Smooth muscle cell (in vitro differentiated cells): ENCODE data around the gene VPS8. TPM values are rescaled to one million over a fixed set of nuclear protein-coding genes. Genes with fewer than 3 reads are reported as not detected.

ENCODE experiments used
- DNase-seq: peaks from one replicate; lab custom pipeline; 2025; ENCODE audit not compliant: unreplicated experiment; lab: John Stamatoyannopoulos, UW
- H2AFZ ChIP-seq: fragments of 200-600 bp; sonication (generic); 2 replicates; pipeline ENCODE4 v1.6.0; 2016; ENCODE audit warnings: antibody characterized with exemption, low read depth, mild to moderate bottlenecking
- H3F3A ChIP-seq: fragments of 200-600 bp; sonication (generic); 2 replicates; pipeline ENCODE4 v1.6.0; 2017; ENCODE audit warnings: antibody characterized with exemption, low read depth
- H3K27ac ChIP-seq: fragments of 200-600 bp; sonication (generic); 2 replicates; pipeline ENCODE4 v1.5.1; 2016; ENCODE audit warnings: low read depth, mild to moderate bottlenecking
- H3K27me3 ChIP-seq: fragments of 200-600 bp; sonication (generic); 2 replicates; pipeline ENCODE4 v1.6.1; 2016; ENCODE audit warnings: low read depth, mild to moderate bottlenecking
- H3K36me3 ChIP-seq: fragments of 200-600 bp; sonication (generic); 2 replicates; pipeline ENCODE4 v1.5.1; 2016; ENCODE audit warnings: low read depth
- H3K4me1 ChIP-seq: fragments of 200-600 bp; sonication (generic); 2 replicates; pipeline ENCODE4 v1.5.1; 2016; ENCODE audit warnings: low read depth
- H3K4me2 ChIP-seq: fragments of 200-600 bp; sonication (generic); 2 replicates; pipeline ENCODE4 v1.6.0; 2016; ENCODE audit warnings: mild to moderate bottlenecking
- H3K4me3 ChIP-seq: fragments of 200-600 bp; sonication (generic); 2 replicates; pipeline ENCODE4 v1.5.1; 2016; ENCODE audit warnings: mild to moderate bottlenecking
- H3K79me2 ChIP-seq: fragments of 200-600 bp; sonication (generic); 2 replicates; pipeline ENCODE4 v1.6.0; 2016; ENCODE audit warnings: low read depth, mild to moderate bottlenecking
- H3K9ac ChIP-seq: fragments of 200-600 bp; sonication (generic); 2 replicates; pipeline ENCODE4 v1.6.0; 2016; ENCODE audit warnings: low read depth
- H3K9me3 ChIP-seq: fragments of 200-600 bp; sonication (generic); replicated peaks from 2 replicates; pipeline ENCODE4 v1.5.1; 2016; ENCODE audit warnings: low read depth
- H4K20me1 ChIP-seq: fragments of 200-600 bp; sonication (generic); 2 replicates; pipeline ENCODE4 v1.6.0; 2016; ENCODE audit warnings: low read depth
- WGBS: methylation state at CpG from one replicate; pipeline ENCODE4 v1.1.7; 2016; ENCODE audit warnings: low lambda C conversion rate; 5-methylcytosine and 5-hydroxymethylcytosine counted together
- polyA plus RNA-seq: library from polyadenylated mRNA; unstranded; fragments of >200 nt; fragmentation: Nextera tagmentation; extraction: Ambion mirVana; gene quantifications from 2 replicates; pipeline ENCODE4 v1.2.1, GENCODE V29; 2016
- total RNA-seq: library from RNA; depleted of rRNA; stranded (reverse); fragments of >200 nt; gene quantifications from 2 replicates; pipeline ENCODE4 v1.2.3, GENCODE V29; 2014
- TF ChIP-seq, protein P1 (sequence below): fragments of 200-600 bp; sonication (generic); IDR thresholded peaks from 2 replicates; pipeline ENCODE4 v1.5.1; 2017; ENCODE audit warnings: borderline replicate concordance, mild to moderate bottlenecking, antibody characterized with exemption; ENCODE audit not compliant: insufficient read depth, poor library complexity, severe bottlenecking

Gene VPS8
- total and polyA plus RNA-seq, 2 experiments from 2014 or later, result 16.1 to 53.9 TPM

- H3K79me2 ChIP-seq, result no peaks in the 10 kb centered on the region
- H4K20me1 ChIP-seq, result no peaks in the 10 kb centered on the region
- H3K27me3 ChIP-seq, result no peaks in the 10 kb centered on the region
- no peaks in the 10 kb centered on the region for H3F3A ChIP-seq
- H3K27ac ChIP-seq, result no peak overlapping the region
- DNase-seq, result no peak
- no peak overlapping the region for H3K4me2 ChIP-seq
- TF ChIP-seq, protein P1, sequence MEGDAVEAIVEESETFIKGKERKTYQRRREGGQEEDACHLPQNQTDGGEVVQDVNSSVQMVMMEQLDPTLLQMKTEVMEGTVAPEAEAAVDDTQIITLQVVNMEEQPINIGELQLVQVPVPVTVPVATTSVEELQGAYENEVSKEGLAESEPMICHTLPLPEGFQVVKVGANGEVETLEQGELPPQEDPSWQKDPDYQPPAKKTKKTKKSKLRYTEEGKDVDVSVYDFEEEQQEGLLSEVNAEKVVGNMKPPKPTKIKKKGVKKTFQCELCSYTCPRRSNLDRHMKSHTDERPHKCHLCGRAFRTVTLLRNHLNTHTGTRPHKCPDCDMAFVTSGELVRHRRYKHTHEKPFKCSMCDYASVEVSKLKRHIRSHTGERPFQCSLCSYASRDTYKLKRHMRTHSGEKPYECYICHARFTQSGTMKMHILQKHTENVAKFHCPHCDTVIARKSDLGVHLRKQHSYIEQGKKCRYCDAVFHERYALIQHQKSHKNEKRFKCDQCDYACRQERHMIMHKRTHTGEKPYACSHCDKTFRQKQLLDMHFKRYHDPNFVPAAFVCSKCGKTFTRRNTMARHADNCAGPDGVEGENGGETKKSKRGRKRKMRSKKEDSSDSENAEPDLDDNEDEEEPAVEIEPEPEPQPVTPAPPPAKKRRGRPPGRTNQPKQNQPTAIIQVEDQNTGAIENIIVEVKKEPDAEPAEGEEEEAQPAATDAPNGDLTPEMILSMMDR, result no peak
- 90% methylated on average over 5 of the region's 5 CpGs for WGBS
- H3K9ac ChIP-seq, result no peak overlapping the region
- H3K4me3 ChIP-seq, result no peak overlapping the region
- H2AFZ ChIP-seq, result no peak overlapping the region
- H3K36me3 ChIP-seq, result peaks cover 5% of the 10 kb centered on the region
- peaks cover 12% of the 10 kb centered on the region for H3K4me1 ChIP-seq
- no peaks in the 10 kb centered on the region for H3K9me3 ChIP-seq
These were observed 102.7 kb downstream of the VPS8 start for GRCh38 chr3:184914628-184915027.

GRCh38 chr3:184918750-184919149, 106.8 kb downstream of the VPS8 start:
- no peak overlapping the region for H2AFZ ChIP-seq
- no peak overlapping the region for H3K9ac ChIP-seq
- H3K79me2 ChIP-seq, result no peaks in the 10 kb centered on the region
- TF ChIP-seq, protein P1, result no peak
- H3K4me2 ChIP-seq, result no peak overlapping the region
- H3K9me3 ChIP-seq, result no peaks in the 10 kb centered on the region
- H3K27me3 ChIP-seq, result no peaks in the 10 kb centered on the region
- WGBS, result 86% methylated on average over 3 of the region's 3 CpGs
- no peaks in the 10 kb centered on the region for H3F3A ChIP-seq
- no peaks in the 10 kb centered on the region for H3K36me3 ChIP-seq
- H4K20me1 ChIP-seq, result no peaks in the 10 kb centered on the region
- H3K4me1 ChIP-seq, result no peaks in the 10 kb centered on the region
- no peak overlapping the region for H3K4me3 ChIP-seq
- H3K27ac ChIP-seq, result no peak overlapping the region
- DNase-seq, result no peak

GRCh38 chr3:184919651-184920050, 107.7 kb downstream of the VPS8 start:
- Histone ChIP-seq H2AFZ (no peak overlapping the region), H3K36me3 (no peaks in the 10 kb centered on the region), H3K27ac (no peak overlapping the region), H3K9me3 (no peaks in the 10 kb centered on the region), H3K27me3 (no peaks in the 10 kb centered on the region), H3K4me2 (no peak overlapping the region), H3K4me1 (no peaks in the 10 kb centered on the region), H3K79me2 (no peaks in the 10 kb centered on the region), H3K4me3 (no peak overlapping the region), H3K9ac (no peak overlapping the region), H4K20me1 (no peaks in the 10 kb centered on the region), H3F3A (no peaks in the 10 kb centered on the region)
- 100% methylated on average over 2 of the region's 2 CpGs for WGBS
- DNase-seq, result no peak
- TF ChIP-seq, protein P1, result no peak

DNA sequence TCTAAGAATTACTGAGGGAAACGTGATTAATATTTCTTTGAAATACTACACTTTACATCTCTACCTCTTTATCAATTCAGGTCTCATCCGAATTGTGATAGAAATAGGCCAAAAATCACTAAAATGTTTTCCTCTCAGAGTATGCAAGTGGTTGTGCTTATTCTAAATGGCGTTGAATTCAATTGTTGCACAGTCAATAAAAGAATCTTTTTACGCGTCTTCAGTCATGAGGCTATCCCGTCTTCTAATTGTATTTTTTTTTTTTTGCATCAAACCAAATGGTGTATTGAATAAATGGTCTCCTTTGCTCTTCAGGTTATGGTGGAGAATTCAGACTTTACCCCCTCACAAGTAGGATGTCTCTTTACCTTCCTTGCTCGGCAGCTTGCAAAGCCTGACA, 112.6 kb downstream of the VPS8 start:
- no peaks in the 10 kb centered on the region for H3K27me3 ChIP-seq
- no peak overlapping the region for H2AFZ ChIP-seq
- H3K4me1 ChIP-seq, result no peaks in the 10 kb centered on the region
- no peak overlapping the region for H3K9ac ChIP-seq
- no peak overlapping the region for H3K4me2 ChIP-seq
- H3K9me3 ChIP-seq, result no peaks in the 10 kb centered on the region
- 95% methylated on average over 7 of the region's 7 CpGs for WGBS
- TF ChIP-seq, protein P1, result no peak
- H3K4me3 ChIP-seq, result no peak overlapping the region
- no peaks in the 10 kb centered on the region for H3F3A ChIP-seq
- H3K79me2 ChIP-seq, result no peaks in the 10 kb centered on the region
- no peak for DNase-seq
- H4K20me1 ChIP-seq, result no peaks in the 10 kb centered on the region
- H3K36me3 ChIP-seq, result peaks cover 4% of the 10 kb centered on the region
- no peak overlapping the region for H3K27ac ChIP-seq
